Brain pericyte (primary cell): ENCODE data around the gene RAB9B.

Experiments
- DNase-seq: peaks from one replicate; pipeline ENCODE4 v3.0.0-alpha.2; 2012; ENCODE audit warnings: low read depth, low spot score

The RAB9B gene

GRCh38 chrX:103811858-103812257 is 20.2 kb downstream of the RAB9B start:
- no peak for DNase-seq

GRCh38 chrX:103806862-103807474 is 25.1 kb downstream of the RAB9B start:
- DNase-seq: no peak

GRCh38 chrX:103805860-103806259 is 26.2 kb downstream of the RAB9B start:
- no peak for DNase-seq

- DNase-seq: no peak
Measured at GRCh38 chrX:103800318-103800717, 31.7 kb downstream of the RAB9B start.

- no peak for DNase-seq
Measured at GRCh38 chrX:103797691-103798090, 34.4 kb downstream of the RAB9B start.

GRCh38 chrX:103794119-103794518 is 37.9 kb downstream of the RAB9B start:
- DNase-seq: no peak

GRCh38 chrX:103793545-103793940 is 38.5 kb downstream of the RAB9B start:
- no peak for DNase-seq

- no peak for DNase-seq
Measured at GRCh38 chrX:103792916-103793544, 39.0 kb downstream of the RAB9B start.

GRCh38 chrX:103791826-103792485 is 40.1 kb downstream of the RAB9B start:
- no peak for DNase-seq

GRCh38 chrX:103791228-103791627 is 40.8 kb downstream of the RAB9B start:
- DNase-seq: no peak

- DNase-seq: no peak
Measured at GRCh38 chrX:103789004-103789403, 43.1 kb downstream of the RAB9B start.

GRCh38 chrX:103783971-103784370 is 48.1 kb downstream of the RAB9B start:
- DNase-seq: no peak

GRCh38 chrX:103783196-103783595 is 48.9 kb downstream of the RAB9B start:
- DNase-seq: no peak

- no peak for DNase-seq
Measured at GRCh38 chrX:103782640-103783039, 49.4 kb downstream of the RAB9B start.

GRCh38 chrX:103781706-103782105 is 50.4 kb downstream of the RAB9B start:
- DNase-seq: no peak

- DNase-seq: no peak
Measured at GRCh38 chrX:103781062-103781402, 51.0 kb downstream of the RAB9B start.

GRCh38 chrX:103780336-103781061 is 51.6 kb downstream of the RAB9B start:
- no peak for DNase-seq

- no peak for DNase-seq
Measured at GRCh38 chrX:103779141-103779789, 52.8 kb downstream of the RAB9B start.

- no peak for DNase-seq
Measured at GRCh38 chrX:103776546-103776945, 55.5 kb downstream of the RAB9B start, which contains the start of gene PLP1. TSS of gene PLP1 (plus strand) at chrX:103776840. CDS start at chrX:103776996, 156 bp downstream.

- DNase-seq: no peak
Measured at GRCh38 chrX:103774070-103774642, 57.9 kb downstream of the RAB9B start.

GRCh38 chrX:103773445-103773844 is 58.6 kb downstream of the RAB9B start:
- DNase-seq: no peak
